WTC11 (cell line): ENCODE measurements around the gene SLC10A7. TPM values are rescaled to one million over a fixed set of nuclear protein-coding genes. Genes with fewer than 3 reads are reported as not detected.

ENCODE experiments used
- ATAC-seq: fragments of 200-7000 bp; cut with Tn5 transposase; 2 replicates; pipeline ENCODE4 v1.10.0; 2021; ENCODE audit warnings: mild to moderate bottlenecking, moderate library complexity
- CTCF ChIA-PET: fragments of 300-600 bp; sonication (Branson Sonifier 250); formaldehyde crosslinking; loops from one replicate; lab custom pipeline; 2021; ENCODE audit warnings: antibody characterized with exemption; lab: Charles Lee
- POLR2A ChIA-PET: fragments of 350-600 bp; sonication (Branson Sonifier 250); formaldehyde crosslinking; loops from one replicate; lab custom pipeline; 2021; ENCODE audit warnings: antibody characterized with exemption; lab: Charles Lee
- DNase-seq: peaks from one replicate; pipeline ENCODE4 v3.0.0; 2021; ENCODE audit warnings: low spot score
- H3K27ac Mint-ChIP-seq: 2 replicates; pipeline ENCODE4 v1.8.0; 2021; ENCODE audit warnings: mixed read lengths
- H3K27me3 Mint-ChIP-seq: 2 replicates; pipeline ENCODE4 v1.8.0; 2021; ENCODE audit warnings: low read depth, mild to moderate bottlenecking, moderate library complexity, mixed read lengths
- H3K36me3 Mint-ChIP-seq: 2 replicates; pipeline ENCODE4 v1.8.0; 2021; ENCODE audit warnings: mixed read lengths
- H3K4me1 Mint-ChIP-seq: 2 replicates; pipeline ENCODE4 v1.8.0; 2022; ENCODE audit warnings: mixed read lengths
- H3K4me3 Mint-ChIP-seq: 2 replicates; pipeline ENCODE4 v1.8.0; 2021; ENCODE audit warnings: mild to moderate bottlenecking, moderate library complexity, mixed read lengths
- H3K9me3 Mint-ChIP-seq: 2 replicates; pipeline ENCODE4 v1.8.0; 2021; ENCODE audit warnings: mixed read lengths
- ATF6 ChIP-seq: sonication (generic); formaldehyde crosslinking; IDR thresholded peaks from 2 replicates; pipeline ENCODE4 v1.8.1; 2023; ENCODE audit warnings: mild to moderate bottlenecking, missing genetic modification reagents
- E2F1 ChIP-seq: sonication (generic); formaldehyde crosslinking; IDR thresholded peaks from 2 replicates; pipeline ENCODE4 v1.8.0; 2022; ENCODE audit warnings: mild to moderate bottlenecking, missing genetic modification reagents
- FOXK1 ChIP-seq: sonication (generic); formaldehyde crosslinking; IDR thresholded peaks from 2 replicates; pipeline ENCODE4 v1.8.0; 2022; ENCODE audit warnings: mild to moderate bottlenecking, moderate library complexity, missing genetic modification reagents
- HMGA2 ChIP-seq: fragments of 250-450 bp; sonication (Bioruptor Pico); IDR thresholded peaks from 2 replicates; pipeline ENCODE4 v1.4.0; 2021; ENCODE audit warnings: mild to moderate bottlenecking, moderate library complexity
- IRF2 ChIP-seq: sonication (generic); formaldehyde crosslinking; IDR thresholded peaks from 2 replicates; pipeline ENCODE4 v1.8.0; 2022; ENCODE audit warnings: low read depth, missing genetic modification reagents, borderline replicate concordance
- JAZF1 ChIP-seq: fragments of 250-450 bp; sonication (Bioruptor Pico); IDR thresholded peaks from 2 replicates; pipeline ENCODE4 v1.9.0; 2021; ENCODE audit warnings: moderate library complexity, mild to moderate bottlenecking, inconsistent platforms
- KAT7 ChIP-seq: sonication (generic); formaldehyde crosslinking; IDR thresholded peaks from 2 replicates; pipeline ENCODE4 v1.8.1; 2023; ENCODE audit warnings: missing genetic modification reagents, mild to moderate bottlenecking, borderline replicate concordance
- NFATC4 ChIP-seq: fragments of 250-450 bp; sonication (Bioruptor Pico); IDR thresholded peaks from 2 replicates; pipeline ENCODE4 v1.9.0; 2021; ENCODE audit warnings: mild to moderate bottlenecking
- NR2C2 ChIP-seq: sonication (generic); formaldehyde crosslinking; IDR thresholded peaks from 2 replicates; pipeline ENCODE4 v1.8.0; 2022; ENCODE audit warnings: mild to moderate bottlenecking, missing genetic modification reagents
- NR3C1 ChIP-seq: sonication (generic); formaldehyde crosslinking; conservative IDR thresholded peaks from 2 replicates; pipeline ENCODE4 v1.8.1; 2023; ENCODE audit warnings: low read depth, mild to moderate bottlenecking, missing genetic modification reagents
- RORB ChIP-seq: fragments of 250-450 bp; sonication (Bioruptor Pico); IDR thresholded peaks from 2 replicates; pipeline ENCODE4 v1.9.0; 2021; ENCODE audit warnings: mild to moderate bottlenecking
- SP1 ChIP-seq: sonication (generic); formaldehyde crosslinking; conservative IDR thresholded peaks from 2 replicates; pipeline ENCODE4 v1.8.1; 2022; ENCODE audit warnings: missing genetic modification reagents
- TEAD1 ChIP-seq: sonication (generic); formaldehyde crosslinking; IDR thresholded peaks from 2 replicates; pipeline ENCODE4 v1.8.0; 2022; ENCODE audit warnings: mild to moderate bottlenecking, missing genetic modification reagents
- TEAD4 ChIP-seq: sonication (generic); formaldehyde crosslinking; IDR thresholded peaks from 2 replicates; pipeline ENCODE4 v1.8.0; 2022; ENCODE audit warnings: mild to moderate bottlenecking, missing genetic modification reagents
- ZNF281 ChIP-seq: sonication (generic); formaldehyde crosslinking; IDR thresholded peaks from 2 replicates; pipeline ENCODE4 v1.8.0; 2023; ENCODE audit warnings: mild to moderate bottlenecking, missing genetic modification reagents
- ZNF396 ChIP-seq: fragments of 250-450 bp; sonication (Bioruptor Pico); IDR thresholded peaks from 2 replicates; pipeline ENCODE4 v1.8.0; 2021; ENCODE audit warnings: mild to moderate bottlenecking, moderate library complexity, borderline replicate concordance
- ZNF425 ChIP-seq: fragments of 250-450 bp; sonication (Bioruptor Pico); conservative IDR thresholded peaks from 2 replicates; pipeline ENCODE4 v1.9.0; 2021; ENCODE audit warnings: mild to moderate bottlenecking
- ZNF671 ChIP-seq: fragments of 250-450 bp; sonication (Bioruptor Pico); IDR thresholded peaks from 2 replicates; pipeline ENCODE4 v1.8.0; 2021; ENCODE audit warnings: mild to moderate bottlenecking
- total RNA-seq: library from RNA; stranded (reverse); gene quantifications from 3 replicates; pipeline ENCODE4 v1.2.3, GENCODE V29; 2021
- TF ChIP-seq, protein P1 (sequence below): sonication (generic); formaldehyde crosslinking; IDR thresholded peaks from 2 replicates; pipeline ENCODE4 v1.8.1; 2022; ENCODE audit warnings: missing genetic modification reagents, borderline replicate concordance
- TF ChIP-seq, protein P2 (sequence below): sonication (generic); formaldehyde crosslinking; conservative IDR thresholded peaks from 2 replicates; pipeline ENCODE4 v1.8.1; 2022; ENCODE audit warnings: mild to moderate bottlenecking, missing genetic modification reagents

Gene SLC10A7
- total RNA-seq, 1 experiment from 2014 or later: 5.0 TPM

DNA sequence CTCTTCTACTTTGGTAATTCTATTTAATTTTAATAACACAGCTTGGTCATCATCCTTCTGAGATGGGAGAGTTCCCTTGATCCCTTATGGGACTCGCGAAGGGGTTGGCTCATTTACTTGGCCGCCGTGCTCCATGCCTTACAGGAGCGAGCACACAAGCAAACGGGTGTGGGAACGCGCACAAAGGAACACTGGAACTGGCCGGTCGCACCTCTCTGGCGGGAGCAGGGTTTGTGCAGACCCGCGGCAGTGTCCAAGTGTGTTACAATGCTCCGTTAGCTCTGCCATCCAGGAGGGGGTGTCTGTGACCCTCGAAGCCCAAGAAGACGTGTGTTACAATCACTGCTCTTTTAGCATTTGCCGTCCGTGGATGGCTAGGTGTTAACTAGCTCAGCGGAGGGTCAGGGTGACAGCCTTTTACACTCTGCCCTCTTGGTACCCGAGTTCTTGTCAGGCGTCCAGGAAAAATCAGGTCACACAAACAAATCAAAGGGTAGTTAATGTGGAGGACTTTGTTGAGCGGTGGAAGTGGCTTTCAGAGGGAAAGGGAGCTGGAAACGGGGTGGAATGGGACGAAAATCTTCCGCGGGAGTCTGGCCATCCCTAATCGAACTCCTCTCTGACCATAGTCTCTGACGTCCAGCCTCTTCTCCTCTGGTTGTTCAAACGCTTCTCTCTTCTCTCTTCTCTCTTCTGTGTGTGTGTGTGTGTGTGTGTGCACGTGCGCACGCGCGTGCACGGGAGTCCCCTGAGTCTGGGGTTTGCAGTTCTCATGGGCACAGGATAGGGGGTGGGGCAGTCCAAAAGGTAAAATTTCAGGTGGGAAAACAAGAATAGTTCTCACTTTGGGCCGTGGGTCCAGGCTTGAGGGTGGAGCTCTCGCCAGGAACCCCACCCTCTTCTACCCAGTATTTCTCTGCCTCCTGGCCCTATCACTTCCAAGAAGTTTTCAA lies 76.3 kb downstream of the SLC10A7 start:
- Mint-ChIP-seq H3K27ac (no peak overlapping the region), H3K4me1 (0 out of 2 replicates have a peak, but pooled peaks cover 8% of the 10 kb centered on the region), H3K27me3 (no peaks in the 10 kb centered on the region), H3K4me3 (no peak overlapping the region), H3K9me3 (no peaks in the 10 kb centered on the region), H3K36me3 (no peaks in the 10 kb centered on the region)
- TF ChIP-seq ZNF425 (CRISPR knock-in tag): no peak
- TF ChIP-seq HMGA2: no peak
- TF ChIP-seq NR3C1 (CRISPR knock-in tag): no peak
- TF ChIP-seq IRF2: no peak
- TF ChIP-seq ZNF671: no peak
- POLR2A ChIA-PET: no interaction called here
- CTCF ChIA-PET: no interaction called here
- DNase-seq (no peak), ATAC-seq (no peak)

DNA sequence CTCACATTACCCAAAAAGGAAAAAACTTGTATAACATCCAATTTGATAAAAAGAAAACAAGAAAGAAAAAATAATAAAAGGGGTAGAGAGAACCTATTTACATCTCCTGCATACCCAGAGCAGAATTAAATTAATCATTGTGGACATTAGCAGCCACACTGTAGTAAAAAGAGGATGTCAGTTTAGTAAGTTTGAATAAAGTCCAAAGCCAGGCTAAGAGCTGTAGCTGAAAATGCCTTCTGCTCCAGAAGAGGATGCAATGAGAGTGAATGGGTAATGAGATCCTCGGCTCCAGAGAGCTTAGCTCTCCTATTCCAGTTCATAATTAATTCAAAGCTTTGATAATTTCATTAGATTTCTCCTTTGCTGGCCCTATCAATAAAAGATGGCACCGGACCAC lies 78.2 kb downstream of the SLC10A7 start:
- CTCF ChIA-PET: no interaction called here
- peaks cover 13% of the 10 kb centered on the region for H3K4me1 Mint-ChIP-seq
- no peak overlapping the region for H3K27ac Mint-ChIP-seq
- no peak overlapping the region for H3K4me3 Mint-ChIP-seq
- ATAC-seq (no peak), DNase-seq (no peak)
- H3K9me3 Mint-ChIP-seq: no peaks in the 10 kb centered on the region
- no peaks in the 10 kb centered on the region for H3K27me3 Mint-ChIP-seq
- POLR2A ChIA-PET: no interaction called here
- H3K36me3 Mint-ChIP-seq: no peaks in the 10 kb centered on the region
- TF ChIP-seq, protein P1, sequence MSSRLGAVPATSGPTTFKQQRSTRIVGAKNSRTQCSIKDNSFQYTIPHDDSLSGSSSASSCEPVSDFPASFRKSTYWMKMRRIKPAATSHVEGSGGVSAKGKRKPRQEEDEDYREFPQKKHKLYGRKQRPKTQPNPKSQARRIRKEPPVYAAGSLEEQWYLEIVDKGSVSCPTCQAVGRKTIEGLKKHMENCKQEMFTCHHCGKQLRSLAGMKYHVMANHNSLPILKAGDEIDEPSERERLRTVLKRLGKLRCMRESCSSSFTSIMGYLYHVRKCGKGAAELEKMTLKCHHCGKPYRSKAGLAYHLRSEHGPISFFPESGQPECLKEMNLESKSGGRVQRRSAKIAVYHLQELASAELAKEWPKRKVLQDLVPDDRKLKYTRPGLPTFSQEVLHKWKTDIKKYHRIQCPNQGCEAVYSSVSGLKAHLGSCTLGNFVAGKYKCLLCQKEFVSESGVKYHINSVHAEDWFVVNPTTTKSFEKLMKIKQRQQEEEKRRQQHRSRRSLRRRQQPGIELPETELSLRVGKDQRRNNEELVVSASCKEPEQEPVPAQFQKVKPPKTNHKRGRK (CRISPR knock-in tag): no peak
- TF ChIP-seq ATF6 (CRISPR knock-in tag) (no peak), ZNF281 (CRISPR knock-in tag) (no peak), NR3C1 (CRISPR knock-in tag) (no peak), NR2C2 (CRISPR knock-in tag) (no peak), E2F1 (no peak), JAZF1 (CRISPR knock-in tag) (no peak), RORB (no peak), NFATC4 (CRISPR knock-in tag) (no peak), KAT7 (no peak), TEAD1 (CRISPR knock-in tag) (no peak), SP1 (CRISPR knock-in tag) (no peak), FOXK1 (CRISPR knock-in tag) (no peak), TEAD4 (CRISPR knock-in tag) (no peak), ZNF396 (no peak)
- TF ChIP-seq, protein P2, sequence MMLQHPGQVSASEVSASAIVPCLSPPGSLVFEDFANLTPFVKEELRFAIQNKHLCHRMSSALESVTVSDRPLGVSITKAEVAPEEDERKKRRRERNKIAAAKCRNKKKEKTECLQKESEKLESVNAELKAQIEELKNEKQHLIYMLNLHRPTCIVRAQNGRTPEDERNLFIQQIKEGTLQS: no peak
